ENCODE measurements around the gene RSPH1. TPM values are rescaled to one million over a fixed set of nuclear protein-coding genes. Genes with fewer than 3 reads are reported as not detected.

Gene RSPH1
- total and polyA plus RNA-seq, 8 donors = 0.37 to 8.9 (median 1.8) TPM; not detected in 1

GRCh38 chr21:42523211-42523610 lies 27.2 kb upstream of the RSPH1 start:
- 84 to 97% (median 91%) methylated on average over 7 of the region's 7 CpGs for WGBS, 5 donors
- H3K27ac ChIP-seq = peak overlapping the region; percentile 80 to 91 (median 82)
- peaks cover 8 to 55% (median 41%) of the 10 kb centered on the region in 4 donors for H3K36me3 ChIP-seq
- no peaks in the 10 kb centered on the region for H3K9me3 ChIP-seq
- no peak for TF ChIP-seq CTCF (IDR thresholded peaks at IDR 0.05)
- no peak for TF ChIP-seq POLR2AphosphoS5 (IDR thresholded peaks at IDR 0.05)
- no peak for TF ChIP-seq EP300 (IDR thresholded peaks at IDR 0.05)
- no peak for TF ChIP-seq POLR2A (IDR thresholded peaks at IDR 0.05)
- peaks cover 47 to 100% (median 61%) of the 10 kb centered on the region in 4 donors for H3K4me1 ChIP-seq
- intact Hi-C loops (cut with DNase I; ENCODE audit: low total_unique reads) = no loop called here
- no peaks in the 10 kb centered on the region for H3K27me3 ChIP-seq
- DNase-seq = no peak
- no peak overlapping the region for H3K4me3 ChIP-seq

GRCh38 chr21:42522771-42523170 lies 26.7 kb upstream of the RSPH1 start:
- no peak for DNase-seq
- Histone ChIP-seq H3K27me3 (no peaks in the 10 kb centered on the region), H3K4me1 (peaks cover 44 to 100% (median 60%) of the 10 kb centered on the region in 4 donors), H3K36me3 (peaks cover 8 to 60% (median 43%) of the 10 kb centered on the region in 4 donors), H3K4me3 (no peak overlapping the region), H3K9me3 (no peaks in the 10 kb centered on the region), H3K27ac (peak overlapping the region; percentile 80 to 91 (median 82))
- 94 to 98% (median 95%) methylated on average over 8 of the region's 8 CpGs for WGBS, 5 donors
- intact Hi-C loops (cut with DNase I; ENCODE audit: low total_unique reads) = no loop called here
- TF ChIP-seq CTCF (IDR thresholded peaks at IDR 0.05) (no peak), EP300 (IDR thresholded peaks at IDR 0.05) (no peak), POLR2AphosphoS5 (IDR thresholded peaks at IDR 0.05) (no peak), POLR2A (IDR thresholded peaks at IDR 0.05) (no peak)

GRCh38 chr21:42522271-42522670 lies 26.2 kb upstream of the RSPH1 start:
- intact Hi-C loops (cut with DNase I; ENCODE audit: low total_unique reads) = no loop called here
- no peak for DNase-seq
- Histone ChIP-seq H3K9me3 (no peaks in the 10 kb centered on the region), H3K27ac (peak overlapping the region in 2 of 5 donors; percentile 82 to 91), H3K36me3 (peaks cover 8 to 63% (median 44%) of the 10 kb centered on the region in 4 donors), H3K4me3 (no peak overlapping the region), H3K4me1 (peaks cover 41 to 100% (median 58%) of the 10 kb centered on the region in 4 donors), H3K27me3 (no peaks in the 10 kb centered on the region)
- no peak for TF ChIP-seq POLR2AphosphoS5 (IDR thresholded peaks at IDR 0.05)
- TF ChIP-seq POLR2A (IDR thresholded peaks at IDR 0.05) = no peak
- no peak for TF ChIP-seq CTCF (IDR thresholded peaks at IDR 0.05)
- TF ChIP-seq EP300 (IDR thresholded peaks at IDR 0.05) = no peak
- 79 to 87% (median 83%) methylated on average over 14 of the region's 14 CpGs for WGBS, 5 donors

- DNase-seq = no peak
- intact Hi-C loops (cut with DNase I; ENCODE audit: low total_unique reads) = no loop called here
- peaks cover 36 to 100% (median 55%) of the 10 kb centered on the region in 4 donors for H3K4me1 ChIP-seq
- WGBS, 5 donors = 61 to 86% (median 74%) methylated on average over 5 to 6 of the region's 6 CpGs
- no peak overlapping the region for H3K4me3 ChIP-seq
- H3K36me3 ChIP-seq = peaks cover 8 to 60% (median 44%) of the 10 kb centered on the region in 4 donors
- TF ChIP-seq CTCF (IDR thresholded peaks at IDR 0.05) = no peak
- no peak for TF ChIP-seq POLR2A (IDR thresholded peaks at IDR 0.05)
- no peak for TF ChIP-seq EP300 (IDR thresholded peaks at IDR 0.05)
- no peak for TF ChIP-seq POLR2AphosphoS5 (IDR thresholded peaks at IDR 0.05)
- H3K27me3 ChIP-seq = no peaks in the 10 kb centered on the region
- peak overlapping the region in 2 of 5 donors; percentile 2 to 5 for H3K27ac ChIP-seq
- H3K9me3 ChIP-seq = no peaks in the 10 kb centered on the region
Measured at GRCh38 chr21:42521805-42522204, 25.8 kb upstream of the RSPH1 start.
